ENCODE measurements around the gene TDRD10. TPM values are rescaled to one million over a fixed set of nuclear protein-coding genes. Genes with fewer than 3 reads are reported as not detected.

TDRD10 gene
- total RNA-seq, 4 donors from 2014 or later = 2.3 to 5.0 (median 4.3) TPM

- WGBS = 41% methylated on average over 5 of the region's 5 CpGs
- TF ChIP-seq POLR2A (IDR thresholded peaks at IDR 0.05; ENCODE audit: low read depth) (no peak), CTCF (IDR thresholded peaks at IDR 0.05) (no peak), POLR2AphosphoS5 (IDR thresholded peaks at IDR 0.05) (peak; percentile 54 to 65), EP300 (IDR thresholded peaks at IDR 0.05) (no peak)
- H3K27ac ChIP-seq (replicated peaks in 1 of 4) = peak overlapping the region in 3 of 4 donors; percentile 5 to 26 (median 18)
- peaks cover 0 to 14% (median 0%) of the 10 kb centered on the region in 4 donors for H3K36me3 ChIP-seq
- H3K4me3 ChIP-seq = no peak overlapping the region
- H3K4me1 ChIP-seq = peaks cover 19 to 27% (median 20%) of the 10 kb centered on the region in 4 donors
- H3K9me3 ChIP-seq = no peaks in the 10 kb centered on the region
- H3K27me3 ChIP-seq = peaks cover 0 to 50% (median 25%) of the 10 kb centered on the region in 4 donors
- intact Hi-C loops (cut with DNase I) = loop anchor here (10.0 kb wide), 1 partner anchor 168 kb away; no protein-coding TSS in a partner anchor
- DNase-seq (ENCODE audit: extremely low spot score) = no peak
Observed at GRCh38 chr1:154497026-154497806, 4.8 kb upstream of the TDRD10 start.

- Histone ChIP-seq H3K27me3 (peaks cover 5 to 70% (median 40%) of the 10 kb centered on the region in 4 donors), H3K4me3 (peak overlapping the region; percentile 57 to 67 (median 58)), H3K4me1 (peaks cover 21 to 28% (median 23%) of the 10 kb centered on the region in 4 donors), H3K9me3 (peaks cover 0 to 5% (median 0%) of the 10 kb centered on the region in 4 donors), H3K27ac (replicated peaks in 1 of 4) (peak overlapping the region in 1 of 4 donors; percentile 79), H3K36me3 (peaks cover 0 to 13% (median 0%) of the 10 kb centered on the region in 4 donors)
- DNase-seq (ENCODE audit: extremely low spot score) = no peak
- no peak for TF ChIP-seq CTCF (IDR thresholded peaks at IDR 0.05)
- no peak for TF ChIP-seq POLR2A (IDR thresholded peaks at IDR 0.05; ENCODE audit: low read depth)
- TF ChIP-seq EP300 (IDR thresholded peaks at IDR 0.05) = no peak
- no peak for TF ChIP-seq POLR2AphosphoS5 (IDR thresholded peaks at IDR 0.05)
- intact Hi-C loops (cut with DNase I) = loop anchor here (10.0 kb wide), 1 partner anchor 165 kb away; no protein-coding TSS in a partner anchor
- 89% methylated on average over 1 of the region's 1 CpG for WGBS
Observed at GRCh38 chr1:154499446-154499845, 2.6 kb upstream of the TDRD10 start.

- peak overlapping the region in 3 of 4 donors; percentile 36 to 79 (median 50) for H3K27ac ChIP-seq (replicated peaks in 1 of 4)
- WGBS = 71% methylated on average over 8 of the region's 8 CpGs
- H3K36me3 ChIP-seq = peaks cover 0 to 13% (median 0%) of the 10 kb centered on the region in 4 donors
- intact Hi-C loops (cut with DNase I) = no loop called here
- H3K4me1 ChIP-seq = peaks cover 14 to 24% (median 21%) of the 10 kb centered on the region in 4 donors
- H3K4me3 ChIP-seq = peak overlapping the region; percentile 57 to 67 (median 58)
- no peak for DNase-seq (ENCODE audit: extremely low spot score)
- TF ChIP-seq CTCF (IDR thresholded peaks at IDR 0.05) = no peak
- H3K27me3 ChIP-seq = peaks cover 5 to 74% (median 40%) of the 10 kb centered on the region in 4 donors
- H3K9me3 ChIP-seq = peaks cover 0 to 5% (median under 1%) of the 10 kb centered on the region in 4 donors
Observed at GRCh38 chr1:154500533-154500932, 1.5 kb upstream of the TDRD10 start.

- 7% methylated on average over 12 of the region's 54 CpGs for WGBS
- Histone ChIP-seq H3K4me3 (peak overlapping the region; percentile 57 to 67 (median 58)), H3K9me3 (peaks cover 0 to 11% (median 8%) of the 10 kb centered on the region in 4 donors), H3K27me3 (peaks cover 5 to 80% (median 40%) of the 10 kb centered on the region in 4 donors), H3K4me1 (peaks cover 14 to 22% (median 20%) of the 10 kb centered on the region in 4 donors), H3K36me3 (peaks cover 0 to 13% (median 0%) of the 10 kb centered on the region in 4 donors), H3K27ac (replicated peaks in 1 of 4) (peak overlapping the region; percentile 50 to 79 (median 75))
- TF ChIP-seq CTCF (IDR thresholded peaks at IDR 0.05) (no peak), POLR2A (IDR thresholded peaks at IDR 0.05; ENCODE audit: low read depth) (no peak), POLR2AphosphoS5 (IDR thresholded peaks at IDR 0.05) (no peak), EP300 (IDR thresholded peaks at IDR 0.05) (no peak)
- intact Hi-C loops (cut with DNase I) = no loop called here
- DNase-seq (ENCODE audit: extremely low spot score) = no peak
Observed at GRCh38 chr1:154501423-154502065, 475 bp upstream of the TDRD10 start.

All from esophagus muscularis mucosa (tissue), 4 donors.